ENCODE measurements around the gene RUFY2.

Gene RUFY2

DNA sequence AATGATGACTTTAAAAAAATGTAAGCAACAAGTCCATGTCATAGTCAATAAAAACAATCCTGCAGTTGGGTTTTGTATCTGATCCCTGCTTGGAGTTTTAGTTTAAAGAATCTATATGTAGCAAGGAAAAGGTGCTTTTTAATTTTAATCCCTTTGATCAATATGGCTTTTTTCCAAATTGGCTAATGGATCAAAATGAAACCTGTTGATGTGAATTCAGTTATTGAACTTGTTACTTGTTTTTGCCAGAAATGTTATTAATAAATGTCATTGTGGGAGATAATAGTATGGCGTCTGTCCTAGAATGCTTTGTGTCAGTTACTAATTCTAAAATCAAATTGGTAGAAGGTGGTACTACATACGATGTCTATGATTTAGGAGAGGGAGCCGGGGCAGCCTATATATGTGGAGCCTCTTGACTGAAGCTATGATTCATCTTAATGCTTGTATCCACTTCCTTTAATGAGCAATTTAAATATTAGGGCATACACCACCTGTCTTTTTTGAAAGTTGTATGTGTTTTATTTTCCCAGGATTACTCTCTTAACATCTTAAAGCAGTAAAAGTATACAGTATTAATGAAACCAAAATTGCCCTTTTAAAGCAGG, 64.1 kb downstream of the RUFY2 start:
- no peak for DNase-seq
- TF ChIP-seq GATA1 (IDR thresholded peaks at IDR 0.05; ENCODE audit: low read depth, low read length) (no peak), POLR2A (IDR thresholded peaks at IDR 0.05; ENCODE audit: low read length) (no peak)

GRCh38 chr10:68340358-68341080, 66.6 kb downstream of the RUFY2 start:
- no peak for TF ChIP-seq GATA1 (IDR thresholded peaks at IDR 0.05; ENCODE audit: low read depth, low read length)
- TF ChIP-seq POLR2A (IDR thresholded peaks at IDR 0.05; ENCODE audit: low read length), result no peak
- DNase-seq, result no peak

- TF ChIP-seq POLR2A (IDR thresholded peaks at IDR 0.05; ENCODE audit: low read length) (no peak), GATA1 (IDR thresholded peaks at IDR 0.05; ENCODE audit: low read depth, low read length) (no peak)
These were observed 70.2 kb downstream of the RUFY2 start for GRCh38 chr10:68336754-68337351.

GRCh38 chr10:68334672-68335467, 72.2 kb downstream of the RUFY2 start:
- peak; percentile 26 to 32 for DNase-seq
- no peak for TF ChIP-seq GATA1 (IDR thresholded peaks at IDR 0.05; ENCODE audit: low read depth, low read length)
- TF ChIP-seq POLR2A (IDR thresholded peaks at IDR 0.05; ENCODE audit: low read length), result no peak

More at GRCh38 chr10:68336754-68337351, 70.2 kb downstream of the RUFY2 start:
- DNase-seq, result no peak

DNA sequence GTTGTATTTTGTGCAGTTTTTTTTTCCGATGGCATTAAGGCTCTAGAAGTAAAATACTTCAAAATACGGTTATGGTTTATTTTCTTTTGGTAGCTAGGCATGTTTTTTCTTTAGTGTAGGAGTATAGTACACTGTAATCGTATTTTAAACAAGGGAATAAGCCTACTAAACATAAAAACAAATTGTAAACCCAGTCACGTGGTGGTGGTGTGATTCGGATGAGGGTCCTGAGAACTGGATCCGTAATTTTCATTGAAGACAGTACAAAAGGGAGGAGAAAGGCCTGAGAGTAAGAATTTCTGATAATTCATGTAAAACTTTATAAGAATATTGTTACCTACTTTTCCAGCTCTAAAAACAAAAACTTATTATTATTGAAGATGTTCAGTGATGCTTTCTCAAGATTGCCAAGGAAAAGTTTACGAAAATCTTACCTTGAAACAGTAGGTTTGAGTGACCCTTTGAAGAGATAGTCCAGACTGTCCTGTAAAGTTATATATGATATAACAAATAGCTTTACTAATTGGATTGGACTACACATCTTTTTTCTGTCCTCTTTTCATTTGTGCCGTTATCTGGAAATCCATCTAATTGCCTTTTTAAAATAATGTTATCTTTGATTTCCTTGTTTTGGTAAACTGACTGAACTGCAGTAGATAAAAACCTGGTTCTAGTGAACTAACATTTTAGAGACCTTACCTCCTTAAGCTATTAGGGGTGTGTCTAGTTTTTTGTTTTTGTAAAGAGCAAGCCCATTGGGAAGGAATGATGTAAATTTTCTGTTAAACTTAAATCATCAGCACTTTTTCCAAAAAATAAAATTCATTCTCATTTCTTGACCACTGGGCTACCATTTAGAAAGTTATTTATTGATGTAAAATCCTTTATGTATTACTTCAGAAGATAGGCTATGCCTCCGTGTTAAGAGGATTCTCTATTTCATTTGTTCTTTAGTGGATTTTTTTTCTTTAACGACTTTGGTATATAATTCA, 73.3 kb downstream of the RUFY2 start:
- peak; percentile 46 to 59 for DNase-seq
- TF ChIP-seq POLR2A (IDR thresholded peaks at IDR 0.05; ENCODE audit: low read length) (peak; percentile 11), GATA1 (IDR thresholded peaks at IDR 0.05; ENCODE audit: low read depth, low read length) (no peak)

GRCh38 chr10:68333058-68333395, 74.0 kb downstream of the RUFY2 start:
- no peak for DNase-seq
- TF ChIP-seq GATA1 (IDR thresholded peaks at IDR 0.05; ENCODE audit: low read depth, low read length) (no peak), POLR2A (IDR thresholded peaks at IDR 0.05; ENCODE audit: low read length) (no peak)

GRCh38 chr10:68332259-68333057, 74.6 kb downstream of the RUFY2 start, which contains the start of gene PBLD:
PBLD (minus strand) TSS chr10:68332928; CDS start chr10:68306844, 26,084 bp downstream.
- DNase-seq, result peak; percentile 84 to 88

GRCh38 chr10:68331455-68332258, 75.4 kb downstream of the RUFY2 start, which contains the start of gene HNRNPH3:
HNRNPH3 (plus strand) TSS chr10:68332064; CDS start chr10:68337222, 5,158 bp downstream.
- DNase-seq, result peak; percentile 99 to 100
- TF ChIP-seq GATA1 (IDR thresholded peaks at IDR 0.05; ENCODE audit: low read depth, low read length) (no peak), POLR2A (IDR thresholded peaks at IDR 0.05; ENCODE audit: low read length) (peak; percentile 99)

More at GRCh38 chr10:68332259-68333057, 74.6 kb downstream of the RUFY2 start, which contains the start of gene PBLD:
- TF ChIP-seq GATA1 (IDR thresholded peaks at IDR 0.05; ENCODE audit: low read depth, low read length) (no peak), POLR2A (IDR thresholded peaks at IDR 0.05; ENCODE audit: low read length) (no peak)

DNA sequence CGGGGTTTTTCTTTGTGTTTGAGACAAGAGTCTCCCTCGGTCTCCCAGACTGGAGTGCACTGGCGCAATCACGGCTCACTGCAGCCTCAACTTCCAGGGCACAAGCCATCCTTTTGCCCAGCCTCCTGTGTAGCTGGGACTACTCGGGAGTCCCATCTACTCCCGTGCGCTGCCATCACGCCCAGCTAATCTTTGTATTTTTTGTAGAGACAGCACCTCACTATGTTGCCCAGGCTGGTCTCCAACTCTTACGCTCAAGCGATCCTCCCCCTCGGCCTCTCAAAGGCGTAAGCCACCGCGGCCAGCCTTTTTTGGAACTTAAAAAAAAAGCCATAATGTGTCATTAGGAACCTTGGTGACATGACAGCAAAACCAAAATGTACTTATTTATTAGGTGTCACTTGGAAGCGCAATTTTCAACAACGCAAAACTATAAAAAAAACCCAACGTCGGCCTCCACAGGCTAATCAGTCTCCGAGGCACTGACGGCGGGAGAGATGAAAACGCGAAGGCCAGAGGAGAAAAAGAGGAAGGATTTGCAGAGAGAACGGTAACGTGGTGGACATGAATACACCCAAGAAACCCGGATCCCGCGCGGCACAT, 76.1 kb downstream of the RUFY2 start:
- DNase-seq, result no peak
- TF ChIP-seq GATA1 (IDR thresholded peaks at IDR 0.05; ENCODE audit: low read depth, low read length), result no peak
- no peak for TF ChIP-seq POLR2A (IDR thresholded peaks at IDR 0.05; ENCODE audit: low read length)

DNA sequence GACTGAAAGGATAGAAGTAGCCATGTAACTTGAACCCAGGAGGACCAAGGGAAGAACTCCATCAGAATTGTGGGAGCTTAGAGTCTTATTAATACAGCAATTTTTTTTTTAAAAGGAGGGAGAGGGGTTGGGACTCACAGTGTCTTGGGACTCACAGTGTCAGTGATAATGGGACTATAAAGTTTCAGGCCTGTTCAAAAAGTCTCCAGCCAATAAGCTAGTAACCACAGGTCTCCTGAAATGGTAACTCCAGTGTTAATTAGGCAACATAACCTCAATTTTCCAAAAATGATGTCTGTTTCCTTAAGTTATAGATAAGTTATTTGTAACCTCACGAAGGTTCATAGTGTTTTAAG, 77.6 kb downstream of the RUFY2 start:
- no peak for DNase-seq
- no peak for TF ChIP-seq POLR2A (IDR thresholded peaks at IDR 0.05; ENCODE audit: low read length)
- TF ChIP-seq GATA1 (IDR thresholded peaks at IDR 0.05; ENCODE audit: low read depth, low read length), result no peak

All from erythroblast (primary cell).